ENCODE data around the gene AP2M1. TPM values are rescaled to one million over a fixed set of nuclear protein-coding genes. Genes with fewer than 3 reads are reported as not detected.

Gene AP2M1
- total and polyA plus RNA-seq, 10 of the 15 experiments (the other 5 are each of a cell fraction or from before 2014, with no cell fraction given) = 65.6 to 356 (median 161) TPM

DNA sequence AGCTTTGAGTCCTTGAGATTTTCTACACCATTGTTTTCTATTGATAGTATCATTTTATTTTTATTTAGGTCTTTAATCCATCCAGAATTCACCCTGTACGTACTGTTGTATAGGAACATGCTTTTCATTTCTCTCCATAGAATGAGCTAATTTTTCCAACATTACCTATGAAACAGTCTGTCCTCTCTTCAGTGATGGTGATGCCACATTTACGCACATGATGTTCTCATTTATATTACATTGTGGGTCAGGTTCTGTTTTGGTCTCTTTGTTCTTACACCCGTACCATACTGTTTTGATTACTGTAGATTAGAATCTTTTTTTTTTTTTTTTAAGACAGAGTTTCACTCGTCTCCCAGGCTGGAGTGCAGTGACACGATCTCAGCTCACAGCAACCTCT lies 37.1 kb downstream of the AP2M1 start (continued):
- TF ChIP-seq PRDM15 (CRISPR knock-in tag; IDR thresholded peaks at IDR 0.05) (no peak), SREBF2 (IDR thresholded peaks at IDR 0.05; ENCODE audit: low read length) (no peak)

DNA sequence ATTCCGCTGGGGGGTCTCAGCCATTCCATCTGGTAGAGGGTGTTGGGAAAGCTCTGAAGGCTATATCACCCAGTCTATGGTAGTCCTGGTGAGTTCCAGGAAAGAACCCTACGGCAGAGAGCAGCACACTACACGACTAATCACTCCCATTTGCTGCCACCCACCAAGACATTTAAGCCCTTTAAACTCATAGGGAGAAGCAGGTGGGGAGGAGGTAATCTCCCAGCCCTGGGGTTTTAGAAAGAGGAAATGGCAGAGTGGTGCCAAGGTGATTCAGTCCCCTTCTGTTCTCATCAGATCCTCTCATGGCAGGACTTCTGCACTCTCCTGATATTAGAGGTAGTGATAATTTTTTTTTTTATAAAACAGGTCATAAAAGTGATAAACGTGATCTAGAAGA lies 44.2 kb downstream of the AP2M1 start:
- Histone ChIP-seq H2AFZ (ENCODE audit: control insufficient read depth, low read depth, low read length) (no peak overlapping the region), H3K36me3 (ENCODE audit: control insufficient read depth in 2 of 2, insufficient read depth in 2 of 2, low read length in 1 of 2) (no peaks in the 10 kb centered on the region), H3K4me1 (ENCODE audit: control insufficient read depth, insufficient read depth, low read length) (no peaks in the 10 kb centered on the region), H3K27ac (ENCODE audit: control insufficient read depth, insufficient read depth) (no peak overlapping the region), H3K9me3 (replicated peaks; ENCODE audit: control insufficient read depth, insufficient read depth, low read length) (no peaks in the 10 kb centered on the region), H3K4me3 (no peak overlapping the region), H4K20me1 (ENCODE audit: control insufficient read depth, insufficient read depth) (no peaks in the 10 kb centered on the region), H3K9ac (ENCODE audit: control insufficient read depth, insufficient read depth, low read length) (no peak overlapping the region), H3K4me2 (ENCODE audit: control insufficient read depth, insufficient read depth) (no peak overlapping the region), H3K79me2 (ENCODE audit: control insufficient read depth, insufficient read depth, low read length) (no peaks in the 10 kb centered on the region), H3K27me3 (replicated peaks in 1 of 2; ENCODE audit: control insufficient read depth in 2 of 2, insufficient read depth in 2 of 2, low read length in 1 of 2) (no peaks in the 10 kb centered on the region; a peak in 1 of 4 replicates)
- DNase-seq (ENCODE audit: low read depth, low spot score) (no peak), ATAC-seq (no peak), FAIRE-seq (no peak)
- BruUV-seq (replicated peaks) = no TSS peak
- POLR2A ChIA-PET = no interaction called here
- intact Hi-C loops (cut with micrococcal nuclease; ENCODE audit: unreplicated experiment) (no loop called here), in situ Hi-C loops (cut with MboI) (no loop called here)
- SMC1A ChIA-PET (ENCODE audit: uncharacterized antibody, unreplicated experiment) = interaction anchor here (0.9 kb wide), 1 partner anchor 326 kb away, joined by 3 read pairs; no protein-coding TSS in a partner anchor
- CTCF ChIA-PET = interaction anchor here (0.5 to 3.6 kb wide), 2 partner anchors 9 to 203 kb away, joined by 4 to 19 read pairs; no protein-coding TSS in a partner anchor
- RAD21 ChIA-PET (ENCODE audit: unreplicated experiment) = no interaction called here
- 41% methylated on average over 4 of the region's 4 CpGs for WGBS (ENCODE audit: insufficient coverage, insufficient replicate concordance, low lambda C conversion rate, missing lambda C conversion rate)
- TF ChIP-seq TBL1XR1 (IDR thresholded peaks at IDR 0.05; ENCODE audit: low read depth, low read length) = no peak
- TF ChIP-seq SP1 (IDR thresholded peaks at IDR 0.05; ENCODE audit: low read depth, low read length) = no peak
- TF ChIP-seq ESRRA (IDR thresholded peaks at IDR 0.05; ENCODE audit: low read length) = no peak
- no peak for TF ChIP-seq SMC3 (IDR thresholded peaks at IDR 0.05; ENCODE audit: borderline replicate concordance, low read length)

Data from GM12878 (cell line).